Heart left ventricle (tissue), 16 donors: Measurements from ENCODE around the gene CORO6. TPM values are rescaled to one million over a fixed set of nuclear protein-coding genes. Genes with fewer than 3 reads are reported as not detected.

Experiments used
- ATAC-seq, 4 donors: fragments of 200-7000 bp; cut with Tn5 transposase; one replicate each; pipeline ENCODE4 v1.9.1; 2020 to 2022; ENCODE audit warnings: moderate library complexity in 4 of 4, mild to moderate bottlenecking in 3 of 4, moderate number of reproducible peaks in 1 of 4
- DNase-seq, 5 donors: peaks; one replicate each; pipeline ENCODE4 v3.0.0-alpha.2; 2020
- H3K27ac ChIP-seq, 12 donors: fragments of 200-600 bp; sonication (generic) in 4 of 12; one replicate each; pipeline versions ENCODE4 v1.5.0 to v1.8.0; 2016 to 2022; ENCODE audit warnings: mild to moderate bottlenecking in 2 of 12
- H3K27me3 ChIP-seq, 9 donors: fragments of 200-600 bp; sonication (generic) in 2 of 9; one replicate each; pipeline versions ENCODE4 v1.5.1 to v1.8.0; 2016 to 2022; ENCODE audit warnings: mild to moderate bottlenecking in 3 of 9
- H3K36me3 ChIP-seq, 9 donors: fragments of 200-600 bp; sonication (generic) in 2 of 9; one replicate each; pipeline versions ENCODE4 v1.5.0 to v1.8.0; 2018 to 2022; ENCODE audit warnings: mild to moderate bottlenecking in 2 of 9
- H3K4me1 ChIP-seq, 12 donors: fragments of 200-600 bp; sonication (generic) in 4 of 12; one replicate each; pipeline versions ENCODE4 v1.5.0 to v1.8.0; 2016 to 2022; ENCODE audit warnings: mild to moderate bottlenecking in 3 of 12
- H3K4me3 ChIP-seq, 12 donors: fragments of 200-600 bp; sonication (generic) in 4 of 12; one replicate each; pipeline versions ENCODE4 v1.5.0 to v1.8.0; 2017 to 2022; ENCODE audit warnings: mild to moderate bottlenecking in 9 of 12, moderate library complexity in 4 of 12
- H3K9me3 ChIP-seq, 12 donors: fragments of 200-600 bp; sonication (generic) in 4 of 12; one replicate each; pipeline versions ENCODE4 v1.5.0 to v1.8.0; 2016 to 2022; ENCODE audit warnings: mild to moderate bottlenecking in 1 of 12
- CTCF ChIP-seq, 12 donors: fragments of 200-600 bp; sonication (generic) in 4 of 12; IDR thresholded peaks; one replicate each; pipeline versions ENCODE4 v1.5.0 to v1.8.0; 2018 to 2022; ENCODE audit warnings: antibody characterized with exemption in 12 of 12, mild to moderate bottlenecking in 5 of 12
- POLR2A ChIP-seq, 2 donors: fragments of 450-650 bp; IDR thresholded peaks; one replicate each; pipeline ENCODE4 v1.6.1; 2017; ENCODE audit warnings: antibody characterized with exemption in 2 of 2, mild to moderate bottlenecking in 2 of 2, moderate library complexity in 2 of 2
- WGBS, 4 donors: extraction: QIAGEN DNeasy Blood & Tissue Kit in 2 of 4; methylation state at CpG; one replicate each; pipeline versions ENCODE4 v1.1.5 to v1.1.7; 2013 to 2018; 5-methylcytosine and 5-hydroxymethylcytosine counted together
- intact Hi-C, 10 donors: fragments of 100-400 bp; cut with DNase I; formaldehyde crosslinking; loops; one replicate each; pipeline versions ENCODE4 v1.11.1 to v1.14.2; 2022
- polyA plus RNA-seq, 2 donors: library from polyadenylated mRNA; stranded (reverse); fragments of 200-250 nt; gene quantifications; one replicate each; pipeline ENCODE4 v1.2.3, GENCODE V29; 2013
- total RNA-seq, 9 donors: library from RNA; depleted of rRNA in 2 of 9; stranded (reverse); fragments of >200 nt in 2 of 9; fragmentation: NEBNext Ultra II Directional in 3 of 9; extraction: Animal tissue kit (Norgen Biotek cat#: 25700) in 3 of 9; gene quantifications; one replicate each; pipeline versions ENCODE4 v1.1.0 to v1.2.4, GENCODE V29; 2016 to 2023
- donor health status: ischemic (EF 13 %, LVEDD 7.1; RV severe dilation, severe dysfunction).
- donor health status: healthy with polysubstance abuse.
- donor health status: DM: no; HTN: yes; CAD: no.
- donor health status: DM: no; HTN: no; CAD: no.
- donor health status: ischemic (EF 25% LVEDD 6.9; RV normal size, moderate dysfunction).
- donor health status: ischemic (EF 25% LVEDD 5.7; RV mildly dilated, moderate dysfunction).
- donor health status: healthy.
- donor health status: DM: yes; HTN: yes; CAD: no.
- donor health status: ischemic (EF 35%, LVEDD 5.7; RV mildly dilated, moderate dysfunction).
- donor health status: nonischemic (EF 11% LVEDD 7.7; RV severe dilation, severe dysfunction).
- donor health status: DM: yes; HTN: yes; CAD: no.
- donor health status: PGD.
- donor health status: ischemic (EF 29% LVEDD 5.4; RV normal size, mild dysfunction).
- donor health status: nonischemic (EF 23%, LVEDD 6.1; RV moderate dilation, normal function).

The CORO6 gene
- total and polyA plus RNA-seq, 11 donors, result 50.7 to 115 (median 95.5) TPM

- DNase-seq (no peak), ATAC-seq (no peak)
- peaks cover 0 to 6% (median 0%) of the 10 kb centered on the region in 9 donors for H3K36me3 ChIP-seq
- no peak overlapping the region for H3K27ac ChIP-seq
- intact Hi-C loops, result loop anchor here in 2 of 10 donors (2.0 to 5.0 kb wide), 2 partner anchors 32 to 33 kb away; no protein-coding TSS in a partner anchor
- H3K27me3 ChIP-seq, result no peaks in the 10 kb centered on the region
- H3K4me1 ChIP-seq, result peaks cover 3 to 28% (median 19%) of the 10 kb centered on the region in 12 donors
- 76 to 88% (median 86%) methylated on average over 3 of the region's 3 CpGs for WGBS, 4 donors
- no peaks in the 10 kb centered on the region for H3K9me3 ChIP-seq
- H3K4me3 ChIP-seq, result no peak overlapping the region
- TF ChIP-seq POLR2A (IDR thresholded peaks at IDR 0.05), result no peak
- TF ChIP-seq CTCF (IDR thresholded peaks at IDR 0.05), result no peak
These were observed 12.3 kb downstream of the CORO6 start for GRCh38 chr17:29610395-29610794.

DNA sequence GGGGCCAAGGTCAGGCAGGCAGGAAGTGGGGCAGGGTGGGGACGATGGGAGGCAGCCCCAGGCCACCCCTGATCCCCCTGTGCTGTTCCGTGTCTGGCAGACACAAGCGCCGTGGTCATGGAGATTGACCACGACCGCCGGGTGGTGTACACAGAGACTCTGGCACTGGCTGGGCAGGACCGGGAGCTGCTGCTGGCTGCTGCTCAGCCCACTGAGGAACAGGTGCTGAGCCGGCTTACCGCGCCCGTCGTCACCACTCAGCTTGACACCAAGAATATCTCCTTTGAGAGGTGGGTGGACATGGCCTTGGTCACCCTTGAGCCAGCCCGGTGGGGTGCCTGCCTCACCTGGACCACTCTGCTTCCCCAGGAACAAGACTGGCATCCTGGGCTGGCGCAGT, 13.7 kb downstream of the CORO6 start:
- WGBS, 4 donors, result 90 to 100% (median 93%) methylated on average over 1 to 15 of the region's 15 CpGs
- ATAC-seq (no peak), DNase-seq (peak in 1 of 5 donors; percentile 46)
- no peaks in the 10 kb centered on the region for H3K27me3 ChIP-seq
- no peaks in the 10 kb centered on the region for H3K9me3 ChIP-seq
- no peak overlapping the region for H3K4me3 ChIP-seq
- H3K36me3 ChIP-seq, result peaks cover 0 to 6% (median 0%) of the 10 kb centered on the region in 9 donors
- intact Hi-C loops, result no loop called here
- TF ChIP-seq POLR2A (IDR thresholded peaks at IDR 0.05), result no peak
- TF ChIP-seq CTCF (IDR thresholded peaks at IDR 0.05), result no peak
- peaks cover 3 to 17% (median 12%) of the 10 kb centered on the region in 12 donors for H3K4me1 ChIP-seq
- no peak overlapping the region for H3K27ac ChIP-seq

GRCh38 chr17:29607557-29608195, 15.0 kb downstream of the CORO6 start:
- ATAC-seq (no peak), DNase-seq (peak in 1 of 5 donors; percentile 23)
- TF ChIP-seq CTCF (IDR thresholded peaks at IDR 0.05), result no peak
- TF ChIP-seq POLR2A (IDR thresholded peaks at IDR 0.05), result no peak

GRCh38 chr17:29603109-29603674, 19.5 kb downstream of the CORO6 start:
- intact Hi-C loops, result no loop called here
- peaks cover 0 to 9% (median 0%) of the 10 kb centered on the region in 12 donors for H3K4me1 ChIP-seq
- no peaks in the 10 kb centered on the region for H3K27me3 ChIP-seq
- H3K4me3 ChIP-seq, result no peak overlapping the region
- no peak overlapping the region for H3K27ac ChIP-seq
- no peaks in the 10 kb centered on the region for H3K9me3 ChIP-seq
- TF ChIP-seq POLR2A (IDR thresholded peaks at IDR 0.05) (no peak), CTCF (IDR thresholded peaks at IDR 0.05) (no peak)
- ATAC-seq, result no peak
- WGBS, 4 donors, result 85 to 91% (median 89%) methylated on average over 6 of the region's 6 CpGs
- no peak for DNase-seq
- no peaks in the 10 kb centered on the region for H3K36me3 ChIP-seq

More at GRCh38 chr17:29607557-29608195, 15.0 kb downstream of the CORO6 start:
- Histone ChIP-seq H3K36me3 (peaks cover 0 to 6% (median 0%) of the 10 kb centered on the region in 9 donors), H3K9me3 (no peaks in the 10 kb centered on the region), H3K27ac (no peak overlapping the region), H3K4me3 (no peak overlapping the region), H3K27me3 (no peaks in the 10 kb centered on the region), H3K4me1 (peaks cover 0 to 10% (median under 1%) of the 10 kb centered on the region in 12 donors)
- WGBS, 4 donors, result 78 to 89% (median 85%) methylated on average over 6 to 29 of the region's 29 CpGs
- intact Hi-C loops, result no loop called here
